GM13977 (cell line): Measurements from ENCODE around the gene RER1.

Source experiments
- DNase-seq: peaks from one replicate; pipeline ENCODE4 v3.0.0; 2012; ENCODE audit warnings: low spot score
- CTCF ChIP-seq: IDR thresholded peaks from 2 replicates; pipeline ENCODE4 v1.5.1; 2012; ENCODE audit warnings: mild to moderate bottlenecking, control low read depth; ENCODE audit not compliant: insufficient read depth; ENCODE audit errors: extremely low read depth, missing control alignments
- in situ Hi-C: fragments of 300-500 bp; cut with MboI; formaldehyde crosslinking; loops from one replicate; pipeline ENCODE4 v1.12.0; 2022; ENCODE audit warnings: low sequenced_read_pairs, low pct_unique_long_range_greater_than_20kb, mixed read lengths, inconsistent platforms; ENCODE audit not compliant: unreplicated experiment

The RER1 gene

GRCh38 chr1:2407166-2407990, 15.7 kb downstream of the RER1 start:
- in situ Hi-C loops = no loop called here
- no peak for DNase-seq
- no peak for TF ChIP-seq CTCF

GRCh38 chr1:2407991-2408275, 16.3 kb downstream of the RER1 start:
- no peak for TF ChIP-seq CTCF
- in situ Hi-C loops = no loop called here
- DNase-seq = no peak

GRCh38 chr1:2408456-2408855, 16.8 kb downstream of the RER1 start:
- in situ Hi-C loops = no loop called here
- TF ChIP-seq CTCF = no peak

GRCh38 chr1:2408859-2409276, 17.2 kb downstream of the RER1 start:
- no peak for TF ChIP-seq CTCF
- in situ Hi-C loops = no loop called here
- DNase-seq = no peak

More at GRCh38 chr1:2408456-2408855, 16.8 kb downstream of the RER1 start:
- DNase-seq = no peak

GRCh38 chr1:2409745-2410144, 18.1 kb downstream of the RER1 start:
- no peak for DNase-seq
- in situ Hi-C loops = loop anchor here (10.0 kb wide), 2 partner anchors 135 to 1015 kb away; no protein-coding TSS in a partner anchor
- no peak for TF ChIP-seq CTCF

GRCh38 chr1:2411801-2412394, 20.3 kb downstream of the RER1 start:
- TF ChIP-seq CTCF = no peak
- in situ Hi-C loops = loop anchor here (10.0 kb wide), 2 partner anchors 133 to 1013 kb away; no protein-coding TSS in a partner anchor
- DNase-seq = no peak
